K562 (cell line): ENCODE results near the gene SERPINI2. TPM values are rescaled to one million over a fixed set of nuclear protein-coding genes. Genes with fewer than 3 reads are reported as not detected.

Source experiments
- ATAC-seq: fragments of 200-7000 bp; cut with Tn5 transposase; 3 replicates; pipeline ENCODE4 v1.9.1; 2020; ENCODE audit warnings: moderate library complexity
- BruUV-seq: library from RNA; stranded (reverse); fragments of 400-500 nt; replicated peaks from 2 replicates; lab custom pipeline; 2021; lab: Mats Ljungman, UMichigan
- CTCF ChIA-PET: fragments of 300-600 bp; formaldehyde crosslinking; extraction: SDS; loops from one replicate; lab custom pipeline; 2021; ENCODE audit warnings: low intra/inter-chr PET ratio; lab: Yijun Ruan, JAX
- POLR2A ChIA-PET: fragments of 300-600, 350-650 bp; sonication (Branson Sonifier 250); formaldehyde crosslinking; extraction: SDS; loops from one replicate; lab custom pipeline; 2021; ENCODE audit warnings: antibody characterized with exemption, inconsistent platforms; lab: Yijun Ruan, JAX
- DNase-seq, 4 experiments: peaks; one replicate each; pipeline versions ENCODE4 v3.0.0 to v3.0.0-alpha.2; 2011 to 2018; ENCODE audit warnings: low spot score in 3 of 4, mixed read lengths in 3 of 4; ENCODE audit errors: extremely low read depth in 1 of 4
- FAIRE-seq: peaks from 2 replicates; lab custom pipeline; 2011; peaks lifted over from hg19 to GRCh38; lab: Jason Lieb, UNC
- H2AFZ ChIP-seq: 2 replicates; pipeline ENCODE4 v1.6.0; 2011; ENCODE audit warnings: low read depth, low read length, control low read depth, inconsistent platforms
- H3K27ac ChIP-seq: fragments of 200-600 bp; 3 replicates; pipeline ENCODE4 v1.8.0; 2011; ENCODE audit warnings: low read depth, mild to moderate bottlenecking, control low read depth, inconsistent platforms, low read length, moderate library complexity, mixed read lengths; ENCODE audit errors: extremely low read depth
- H3K27me3 ChIP-seq, 2 experiments: fragments of 300-600 bp in 1 of 2; 2 replicates in 1 of 2; 3 replicates in 1 of 2; pipeline versions ENCODE4 v1.6.0 to v1.8.0; 2011; ENCODE audit warnings: inconsistent platforms in 2 of 2, low read length in 2 of 2, mild to moderate bottlenecking in 1 of 2, mixed read lengths in 1 of 2, moderate library complexity in 1 of 2; ENCODE audit not compliant: control insufficient read depth in 2 of 2, insufficient read depth in 2 of 2
- H3K36me3 ChIP-seq: fragments of 300-600 bp; 3 replicates; pipeline ENCODE4 v1.8.0; 2011; ENCODE audit warnings: mild to moderate bottlenecking, low read length, inconsistent platforms; ENCODE audit not compliant: control insufficient read depth, insufficient read depth
- H3K4me1 ChIP-seq, 2 experiments: fragments of 200-600 bp in 1 of 2; replicated peaks in 1 of 2; 2 replicates in 1 of 2; 3 replicates in 1 of 2; pipeline versions ENCODE4 v1.5.1 to v1.8.0; 2011; ENCODE audit warnings: inconsistent platforms in 2 of 2, low read length in 2 of 2, mild to moderate bottlenecking in 1 of 2, mixed read lengths in 1 of 2, moderate library complexity in 1 of 2; ENCODE audit not compliant: control insufficient read depth in 2 of 2, insufficient read depth in 2 of 2
- H3K4me2 ChIP-seq: 2 replicates; pipeline ENCODE4 v1.6.1; 2011; ENCODE audit warnings: low read length, control low read depth, inconsistent platforms, mixed read lengths; ENCODE audit not compliant: insufficient read depth
- H3K4me3 ChIP-seq: fragments of 200-600 bp; sonication (generic), shearing (Covaris generic); 2 replicates; pipeline ENCODE4 v1.5.1; 2016; ENCODE audit warnings: control low read depth, inconsistent platforms
- H3K79me2 ChIP-seq: fragments of 200-600 bp; 3 replicates; pipeline ENCODE4 v1.8.0; 2011; ENCODE audit warnings: low read length, inconsistent platforms; ENCODE audit not compliant: control insufficient read depth, insufficient read depth
- H3K9ac ChIP-seq, 2 experiments: 2 replicates each; pipeline versions ENCODE4 v1.6.0 to v1.6.1; 2011; ENCODE audit warnings: low read depth in 2 of 2, low read length in 2 of 2, control low read depth in 1 of 2, inconsistent platforms in 1 of 2, mild to moderate bottlenecking in 1 of 2, mixed read lengths in 1 of 2; ENCODE audit not compliant: insufficient read depth in 1 of 2
- H3K9me1 ChIP-seq: one replicate; pipeline ENCODE4 v1.6.0; 2011; ENCODE audit warnings: inconsistent platforms, mild to moderate bottlenecking, low read length, moderate library complexity; ENCODE audit not compliant: control insufficient read depth, insufficient read depth
- H3K9me3 ChIP-seq: replicated peaks from 2 replicates; pipeline ENCODE4 v1.5.1; 2011; ENCODE audit warnings: low read depth, low read length, inconsistent platforms; ENCODE audit not compliant: control insufficient read depth, insufficient read depth
- H4K20me1 ChIP-seq: replicated peaks from 2 replicates; pipeline ENCODE4 v1.6.1; 2011; ENCODE audit warnings: low read length, inconsistent platforms, mixed read lengths; ENCODE audit not compliant: control insufficient read depth, insufficient read depth
- EZH2 ChIP-seq: IDR thresholded peaks from 2 replicates; pipeline ENCODE4 v1.6.1; 2012; ENCODE audit warnings: low read depth, mild to moderate bottlenecking, inconsistent platforms, low read length, borderline replicate concordance
- FOXJ2 ChIP-seq: fragments of 200-800 bp; sonication (Bioruptor generic); IDR thresholded peaks from 2 replicates; pipeline ENCODE4 v1.6.1; 2016; ENCODE audit warnings: missing genetic modification characterization, missing compliant biosample characterization
- POLR2AphosphoS2 ChIP-seq: IDR thresholded peaks from 2 replicates; pipeline ENCODE4 v1.6.1; 2012; ENCODE audit warnings: low read length, improper control_type of control experiment
- RBM39 ChIP-seq: fragments of 200-400 bp; formaldehyde crosslinking; optimal IDR thresholded peaks from 2 replicates; pipeline ENCODE3; 2018; ENCODE audit warnings: low read depth, low read length
- TFAP4 ChIP-seq: sonication (generic); formaldehyde crosslinking; IDR thresholded peaks from 2 replicates; pipeline ENCODE4 v1.8.0; 2022; ENCODE audit warnings: missing genetic modification reagents, mild to moderate bottlenecking, moderate library complexity, borderline replicate concordance
- ZFP36 ChIP-seq: fragments of 150-350 bp; IDR thresholded peaks from 2 replicates; pipeline ENCODE4 v1.6.1; 2018; ENCODE audit warnings: low read length, low read depth; ENCODE audit not compliant: partially characterized antibody
- ZNF449 ChIP-seq: fragments of 250-450 bp; sonication (Bioruptor Pico); IDR thresholded peaks from 2 replicates; pipeline ENCODE4 v1.8.0; 2022; ENCODE audit warnings: moderate library complexity, mild to moderate bottlenecking, inconsistent platforms
- WGBS: fragments of 100-300 bp; shearing (Covaris generic); methylation state at CpG from one replicate; pipeline ENCODE4 v1.1.6; 2016; ENCODE audit warnings: low coverage, mixed read lengths; ENCODE audit not compliant: insufficient coverage; ENCODE audit errors: missing lambda C conversion rate; 5-methylcytosine and 5-hydroxymethylcytosine counted together
- in situ Hi-C: fragments of 300-500 bp; cut with MboI; formaldehyde crosslinking; loops from 4 replicates; pipeline ENCODE4 v1.15.0; 2018; ENCODE audit warnings: inconsistent platforms, mixed read lengths
- intact Hi-C: fragments of 100-400 bp; cut with micrococcal nuclease; formaldehyde crosslinking; loops from 2 replicates; pipeline ENCODE4 v1.14.2; 2022
- polyA plus RNA-seq, 8 experiments: library from polyadenylated mRNA; depleted of rRNA in 4 of 8; stranded (reverse) in 5 of 8; unstranded in 3 of 8; fragments of >200 nt; fragmentation: Nextera tagmentation in 2 of 8; fragmentation: Illumina TruSeq in 1 of 8; extraction: Ambion mirVana in 2 of 8; extraction: Trizol in 1 of 8; gene quantifications; 2 replicates each; pipeline versions ENCODE4 v1.2.1 to v1.2.3, GENCODE V29; 2011 to 2014; ENCODE audit warnings: inconsistent platforms in 1 of 8, missing spikeins in 1 of 8
- total RNA-seq, 7 experiments: library from RNA; depleted of rRNA in 6 of 7; stranded (reverse); fragments of >200 nt in 6 of 7; fragmentation: Illumina TruSeq in 2 of 7; extraction: Trizol in 2 of 7; gene quantifications; 2 replicates each; pipeline versions ENCODE4 v1.2.1 to v1.2.3, GENCODE V29; 2011 to 2021; ENCODE audit warnings: low replicate concordance in 1 of 7

Gene SERPINI2
- total and polyA plus RNA-seq, 9 of the 15 experiments (the other 6 are each of a cell fraction or from before 2014, with no cell fraction given): not detected

- Histone ChIP-seq H3K27me3 (no peaks in the 10 kb centered on the region), H4K20me1 (no peaks in the 10 kb centered on the region), H3K9me1 (no peaks in the 10 kb centered on the region), H3K27ac (no peak overlapping the region), H3K4me2 (no peak overlapping the region), H3K9ac (no peak overlapping the region), H3K4me3 (no peak overlapping the region), H3K36me3 (no peaks in the 10 kb centered on the region), H3K79me2 (no peaks in the 10 kb centered on the region), H2AFZ (no peak overlapping the region), H3K4me1 (no peaks in the 10 kb centered on the region), H3K9me3 (no peaks in the 10 kb centered on the region)
- DNase-seq (no peak), ATAC-seq (no peak), FAIRE-seq (no peak)
- CTCF ChIA-PET: no interaction called here
- 0% methylated on average over 2 of the region's 2 CpGs for WGBS
- TF ChIP-seq FOXJ2 (no peak), POLR2AphosphoS2 (no peak), ZFP36 (no peak), RBM39 (no peak), TFAP4 (CRISPR knock-in tag) (no peak), ZNF449 (CRISPR knock-in tag) (no peak), EZH2 (no peak)
- POLR2A ChIA-PET: no interaction called here
- no TSS peak for BruUV-seq
- intact Hi-C loops: no loop called here
- in situ Hi-C loops: no loop called here
Measured at GRCh38 chr3:167396075-167396474, 77.8 kb downstream of the SERPINI2 start.
